CD8-positive, alpha-beta memory T cell (primary cell): ENCODE results near the gene C6. TPM values are rescaled to one million over a fixed set of nuclear protein-coding genes. Genes with fewer than 3 reads are reported as not detected.

Source experiments
- CTCF ChIA-PET: fragments of 350-600 bp; sonication (Branson Sonifier 250); formaldehyde crosslinking; loops from one replicate; lab custom pipeline; 2021; ENCODE audit warnings: antibody characterized with exemption; lab: Charles Lee
- POLR2A ChIA-PET: fragments of 350-600 bp; sonication (Branson Sonifier 250); formaldehyde crosslinking; loops from one replicate; lab custom pipeline; 2021; ENCODE audit warnings: antibody characterized with exemption; lab: Charles Lee
- DNase-seq, 5 donors: peaks; one replicate each; pipeline versions ENCODE4 v3.0.0 to v3.0.0-alpha.2; 2020 to 2022; ENCODE audit warnings: mixed read lengths in 1 of 5
- H3K27ac ChIP-seq: one replicate; pipeline ENCODE4 v1.7.0; 2013; ENCODE audit warnings: low read depth, mild to moderate bottlenecking, low read length, moderate library complexity
- H3K27me3 ChIP-seq: 2 replicates; pipeline ENCODE4 v1.7.0; 2013; ENCODE audit warnings: low read length, mild to moderate bottlenecking; ENCODE audit not compliant: insufficient read depth, poor library complexity, severe bottlenecking
- H3K36me3 ChIP-seq: 2 replicates; pipeline ENCODE4 v1.7.0; 2013; ENCODE audit warnings: mild to moderate bottlenecking, low read length, moderate library complexity; ENCODE audit not compliant: insufficient read depth
- H3K4me1 ChIP-seq: 2 replicates; pipeline ENCODE4 v1.7.0; 2013; ENCODE audit warnings: mild to moderate bottlenecking, low read length, moderate library complexity; ENCODE audit not compliant: insufficient read depth
- H3K4me3 ChIP-seq: 2 replicates; pipeline ENCODE4 v1.7.0; 2013; ENCODE audit warnings: mild to moderate bottlenecking, low read length
- H3K9me3 ChIP-seq: 2 replicates; pipeline ENCODE4 v1.7.0; 2013; ENCODE audit warnings: mild to moderate bottlenecking, low read length
- H3K27ac Mint-ChIP-seq, 8 donors: one replicate each; pipeline ENCODE4 v1.8.0; 2020 to 2021; ENCODE audit warnings: mixed read lengths in 8 of 8, mild to moderate bottlenecking in 6 of 8, inconsistent platforms in 3 of 8, moderate library complexity in 3 of 8
- H3K27me3 Mint-ChIP-seq, 2 donors: one replicate each; pipeline ENCODE4 v1.8.0; 2020 to 2021; ENCODE audit warnings: mixed read lengths in 2 of 2, mild to moderate bottlenecking in 1 of 2, moderate library complexity in 1 of 2
- H3K36me3 Mint-ChIP-seq, 3 donors: one replicate each; pipeline ENCODE4 v1.8.0; 2020 to 2021; ENCODE audit warnings: mixed read lengths in 3 of 3, inconsistent platforms in 1 of 3, mild to moderate bottlenecking in 1 of 3
- H3K4me1 Mint-ChIP-seq, 3 donors: one replicate each; pipeline ENCODE4 v1.8.0; 2020 to 2021; ENCODE audit warnings: mixed read lengths in 3 of 3, inconsistent platforms in 1 of 3, mild to moderate bottlenecking in 1 of 3
- H3K4me3 Mint-ChIP-seq, 7 donors: one replicate each; pipeline ENCODE4 v1.8.0; 2020 to 2021; ENCODE audit warnings: mixed read lengths in 7 of 7, mild to moderate bottlenecking in 6 of 7, moderate library complexity in 4 of 7, inconsistent platforms in 2 of 7
- H3K9me3 Mint-ChIP-seq, 5 donors: one replicate each; pipeline ENCODE4 v1.8.0; 2020 to 2022; ENCODE audit warnings: mixed read lengths in 5 of 5, mild to moderate bottlenecking in 3 of 5, moderate library complexity in 2 of 5, inconsistent platforms in 1 of 5
- polyA plus RNA-seq: library from polyadenylated mRNA; unstranded; fragments of 300-500 nt; fragmentation: Illumina TruSeq; gene quantifications from one replicate; pipeline ENCODE4 v1.2.3, GENCODE V29; 2021
- total RNA-seq, 2 experiments: library from RNA; stranded (reverse); gene quantifications; one replicate each; pipeline ENCODE4 v1.2.3, GENCODE V29; 2021

The C6 gene
- total and polyA plus RNA-seq, 3 experiments from 2014 or later: not detected

GRCh38 chr5:41181691-41182564 is 31.4 kb downstream of the C6 start:
- H3K27ac Mint-ChIP-seq: no peak overlapping the region
- POLR2A ChIA-PET: no interaction called here

GRCh38 chr5:41176952-41177351 is 36.4 kb downstream of the C6 start:
- no peaks in the 10 kb centered on the region for H3K27me3 ChIP-seq

More at GRCh38 chr5:41181691-41182564, 31.4 kb downstream of the C6 start:
- H3K4me1 ChIP-seq: no peaks in the 10 kb centered on the region
- Mint-ChIP-seq H3K4me3 (no peak overlapping the region), H3K9me3 (peaks cover 0 to 2% (median 0%) of the 10 kb centered on the region in 5 donors), H3K27me3 (no peaks in the 10 kb centered on the region), H3K4me1 (no peaks in the 10 kb centered on the region), H3K36me3 (no peaks in the 10 kb centered on the region)
- no peaks in the 10 kb centered on the region for H3K27me3 ChIP-seq
- H3K9me3 ChIP-seq: no peaks in the 10 kb centered on the region
- no peak for DNase-seq
- no peak overlapping the region for H3K4me3 ChIP-seq
- H3K36me3 ChIP-seq: no peaks in the 10 kb centered on the region
- H3K27ac ChIP-seq: no peak overlapping the region
- CTCF ChIA-PET: no interaction called here

GRCh38 chr5:41172012-41172411 is 41.3 kb downstream of the C6 start:
- Histone ChIP-seq H3K9me3 (no peaks in the 10 kb centered on the region), H3K36me3 (no peaks in the 10 kb centered on the region), H3K27ac (no peak overlapping the region), H3K27me3 (no peaks in the 10 kb centered on the region), H3K4me1 (no peaks in the 10 kb centered on the region), H3K4me3 (no peak overlapping the region)
- peaks cover 0 to 4% of the 10 kb centered on the region in 2 donors for H3K27me3 Mint-ChIP-seq
- DNase-seq: no peak
- peaks cover 0 to 1% (median 0%) of the 10 kb centered on the region in 5 donors for H3K9me3 Mint-ChIP-seq
- H3K36me3 Mint-ChIP-seq: no peaks in the 10 kb centered on the region
- H3K4me3 Mint-ChIP-seq: no peak overlapping the region
- POLR2A ChIA-PET: no interaction called here
- CTCF ChIA-PET: no interaction called here
- no peaks in the 10 kb centered on the region for H3K4me1 Mint-ChIP-seq
- no peak overlapping the region for H3K27ac Mint-ChIP-seq

More at GRCh38 chr5:41176952-41177351, 36.4 kb downstream of the C6 start:
- Mint-ChIP-seq H3K27me3 (peaks cover 0 to 4% of the 10 kb centered on the region in 2 donors), H3K9me3 (no peaks in the 10 kb centered on the region), H3K4me3 (no peak overlapping the region), H3K27ac (no peak overlapping the region), H3K4me1 (no peaks in the 10 kb centered on the region), H3K36me3 (no peaks in the 10 kb centered on the region)
- POLR2A ChIA-PET: no interaction called here
- Histone ChIP-seq H3K4me3 (no peak overlapping the region), H3K9me3 (no peaks in the 10 kb centered on the region), H3K36me3 (no peaks in the 10 kb centered on the region), H3K4me1 (no peaks in the 10 kb centered on the region), H3K27ac (no peak overlapping the region)
- no peak for DNase-seq
- CTCF ChIA-PET: no interaction called here

GRCh38 chr5:41161271-41161670 is 52.1 kb downstream of the C6 start:
- DNase-seq: no peak
- H3K4me3 Mint-ChIP-seq: no peak overlapping the region

GRCh38 chr5:41157272-41157894 is 55.9 kb downstream of the C6 start:
- ChIA-PET POLR2A (no interaction called here), CTCF (no interaction called here)
- no peaks in the 10 kb centered on the region for H3K4me1 ChIP-seq
- Mint-ChIP-seq H3K4me1 (no peaks in the 10 kb centered on the region), H3K27ac (no peak overlapping the region), H3K27me3 (no peaks in the 10 kb centered on the region), H3K9me3 (peaks cover 0 to 2% (median 0%) of the 10 kb centered on the region in 5 donors), H3K36me3 (no peaks in the 10 kb centered on the region), H3K4me3 (no peak overlapping the region)
- H3K27ac ChIP-seq: no peak overlapping the region
- no peaks in the 10 kb centered on the region for H3K9me3 ChIP-seq
- H3K4me3 ChIP-seq: no peak overlapping the region
- no peaks in the 10 kb centered on the region for H3K27me3 ChIP-seq
- no peaks in the 10 kb centered on the region for H3K36me3 ChIP-seq
- DNase-seq: no peak

More at GRCh38 chr5:41161271-41161670, 52.1 kb downstream of the C6 start:
- no peaks in the 10 kb centered on the region for H3K36me3 ChIP-seq
- POLR2A ChIA-PET: no interaction called here
- peaks cover 0 to 2% (median 0%) of the 10 kb centered on the region in 3 donors for H3K36me3 Mint-ChIP-seq
- no peak overlapping the region for H3K4me3 ChIP-seq
- H3K9me3 Mint-ChIP-seq: no peaks in the 10 kb centered on the region
- H3K9me3 ChIP-seq: no peaks in the 10 kb centered on the region
- no peaks in the 10 kb centered on the region for H3K27me3 Mint-ChIP-seq
- no peaks in the 10 kb centered on the region for H3K4me1 ChIP-seq
- no peak overlapping the region for H3K27ac Mint-ChIP-seq
- H3K27ac ChIP-seq: no peak overlapping the region
- H3K4me1 Mint-ChIP-seq: no peaks in the 10 kb centered on the region
- CTCF ChIA-PET: no interaction called here
- no peaks in the 10 kb centered on the region for H3K27me3 ChIP-seq

- no peak for DNase-seq
- H3K27me3 ChIP-seq: no peaks in the 10 kb centered on the region
- peaks cover 0 to 6% (median 0%) of the 10 kb centered on the region in 5 donors for H3K9me3 Mint-ChIP-seq
- H3K4me1 ChIP-seq: no peaks in the 10 kb centered on the region
- no peak overlapping the region for H3K4me3 ChIP-seq
- ChIA-PET POLR2A (no interaction called here), CTCF (no interaction called here)
- no peaks in the 10 kb centered on the region for H3K4me1 Mint-ChIP-seq
- no peak overlapping the region for H3K4me3 Mint-ChIP-seq
- no peaks in the 10 kb centered on the region for H3K9me3 ChIP-seq
- no peaks in the 10 kb centered on the region for H3K27me3 Mint-ChIP-seq
- no peak overlapping the region for H3K27ac Mint-ChIP-seq
- no peaks in the 10 kb centered on the region for H3K36me3 ChIP-seq
- H3K36me3 Mint-ChIP-seq: no peaks in the 10 kb centered on the region
- H3K27ac ChIP-seq: no peak overlapping the region
These were observed 56.6 kb downstream of the C6 start for GRCh38 chr5:41156739-41157138.

- Mint-ChIP-seq H3K4me1 (no peaks in the 10 kb centered on the region), H3K27ac (no peak overlapping the region), H3K27me3 (peaks cover 0 to 2% of the 10 kb centered on the region in 2 donors), H3K9me3 (peaks cover 0 to 6% (median 0%) of the 10 kb centered on the region in 5 donors), H3K36me3 (no peaks in the 10 kb centered on the region), H3K4me3 (no peak overlapping the region)
- H3K27me3 ChIP-seq: no peaks in the 10 kb centered on the region
- ChIA-PET CTCF (no interaction called here), POLR2A (no interaction called here)
- H3K4me1 ChIP-seq: no peaks in the 10 kb centered on the region
- no peak overlapping the region for H3K4me3 ChIP-seq
- H3K27ac ChIP-seq: no peak overlapping the region
- no peak for DNase-seq
- no peaks in the 10 kb centered on the region for H3K36me3 ChIP-seq
- H3K9me3 ChIP-seq: no peaks in the 10 kb centered on the region
These were observed 58.8 kb downstream of the C6 start for GRCh38 chr5:41154491-41154890.

GRCh38 chr5:41151564-41151963 is 61.8 kb downstream of the C6 start:
- Histone ChIP-seq H3K36me3 (no peaks in the 10 kb centered on the region), H3K27me3 (no peaks in the 10 kb centered on the region), H3K27ac (no peak overlapping the region), H3K4me3 (no peak overlapping the region), H3K4me1 (no peaks in the 10 kb centered on the region), H3K9me3 (no peaks in the 10 kb centered on the region)
- no peak overlapping the region for H3K27ac Mint-ChIP-seq
- POLR2A ChIA-PET: no interaction called here
- DNase-seq: no peak
- no peaks in the 10 kb centered on the region for H3K4me1 Mint-ChIP-seq
- no peaks in the 10 kb centered on the region for H3K36me3 Mint-ChIP-seq
- H3K9me3 Mint-ChIP-seq: peaks cover 0 to 6% (median 0%) of the 10 kb centered on the region in 5 donors
- CTCF ChIA-PET: no interaction called here
- peaks cover 0 to 2% of the 10 kb centered on the region in 2 donors for H3K27me3 Mint-ChIP-seq
- no peak overlapping the region for H3K4me3 Mint-ChIP-seq
